Measurements from ENCODE around the gene ERO1B.

Gene ERO1B

DNA sequence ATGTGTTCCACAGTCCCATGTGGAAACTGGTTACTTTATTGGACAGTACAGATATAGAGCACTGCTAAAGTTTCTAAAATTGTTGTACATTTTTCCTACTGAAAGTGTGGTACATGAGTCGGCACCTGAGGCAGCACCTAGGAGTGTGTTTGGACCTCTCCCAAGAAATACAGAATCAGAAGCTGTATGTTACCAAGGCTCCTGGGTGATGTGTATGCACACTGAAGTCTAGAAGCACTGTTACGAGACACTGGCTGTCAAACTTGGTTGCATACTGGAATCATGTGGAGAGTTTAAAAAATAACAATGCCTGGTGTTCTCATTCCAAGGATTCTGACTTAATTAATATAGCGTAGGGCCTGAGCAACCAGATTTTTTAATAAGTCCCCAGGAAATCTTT lies 46.6 kb downstream of the ERO1B start:
- no peak for TF ChIP-seq EZH2 (IDR thresholded peaks at IDR 0.05; ENCODE audit: borderline replicate concordance, low read length)
- TF ChIP-seq, protein P1, sequence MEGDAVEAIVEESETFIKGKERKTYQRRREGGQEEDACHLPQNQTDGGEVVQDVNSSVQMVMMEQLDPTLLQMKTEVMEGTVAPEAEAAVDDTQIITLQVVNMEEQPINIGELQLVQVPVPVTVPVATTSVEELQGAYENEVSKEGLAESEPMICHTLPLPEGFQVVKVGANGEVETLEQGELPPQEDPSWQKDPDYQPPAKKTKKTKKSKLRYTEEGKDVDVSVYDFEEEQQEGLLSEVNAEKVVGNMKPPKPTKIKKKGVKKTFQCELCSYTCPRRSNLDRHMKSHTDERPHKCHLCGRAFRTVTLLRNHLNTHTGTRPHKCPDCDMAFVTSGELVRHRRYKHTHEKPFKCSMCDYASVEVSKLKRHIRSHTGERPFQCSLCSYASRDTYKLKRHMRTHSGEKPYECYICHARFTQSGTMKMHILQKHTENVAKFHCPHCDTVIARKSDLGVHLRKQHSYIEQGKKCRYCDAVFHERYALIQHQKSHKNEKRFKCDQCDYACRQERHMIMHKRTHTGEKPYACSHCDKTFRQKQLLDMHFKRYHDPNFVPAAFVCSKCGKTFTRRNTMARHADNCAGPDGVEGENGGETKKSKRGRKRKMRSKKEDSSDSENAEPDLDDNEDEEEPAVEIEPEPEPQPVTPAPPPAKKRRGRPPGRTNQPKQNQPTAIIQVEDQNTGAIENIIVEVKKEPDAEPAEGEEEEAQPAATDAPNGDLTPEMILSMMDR (IDR thresholded peaks at IDR 0.05; ENCODE audit: low read length) = no peak
- H3K9ac ChIP-seq (ENCODE audit: low read length) = no peak overlapping the region
- no peaks in the 10 kb centered on the region for H3K4me1 ChIP-seq (ENCODE audit: insufficient read depth, low read length, severe bottlenecking)

GRCh38 chr1:236228411-236228810 lies 53.3 kb downstream of the ERO1B start:
- no peak overlapping the region for H3K9ac ChIP-seq (ENCODE audit: low read length)
- H3K79me2 ChIP-seq (ENCODE audit: insufficient read depth, low read length) = no peaks in the 10 kb centered on the region
- no peak overlapping the region for H2AFZ ChIP-seq (ENCODE audit: low read length)
- peaks cover 5% of the 10 kb centered on the region; the same call in 1 of the 2 replicates for H3K36me3 ChIP-seq (ENCODE audit: insufficient read depth, low read length)
- no peak overlapping the region for H3K4me2 ChIP-seq (ENCODE audit: low read length)
- no peak overlapping the region for H3K4me3 ChIP-seq (ENCODE audit: low read depth, low read length, poor library complexity, severe bottlenecking)
- H4K20me1 ChIP-seq (ENCODE audit: insufficient read depth, low read length) = no peaks in the 10 kb centered on the region
- no peaks in the 10 kb centered on the region for H3K9me2 ChIP-seq (ENCODE audit: low read depth, low read length)
- no peaks in the 10 kb centered on the region for H3K27me3 ChIP-seq (ENCODE audit: insufficient read depth, low read length)
- no peaks in the 10 kb centered on the region for H3F3A ChIP-seq (ENCODE audit: insufficient read depth, low read length)
- H3K9me3 ChIP-seq (ENCODE audit: low read length) = no peaks in the 10 kb centered on the region
- no peak for TF ChIP-seq EZH2 (IDR thresholded peaks at IDR 0.05; ENCODE audit: borderline replicate concordance, low read length)
- TF ChIP-seq, protein P1 (IDR thresholded peaks at IDR 0.05; ENCODE audit: low read length) = no peak
- H3K27ac ChIP-seq (ENCODE audit: low read depth, low read length, poor library complexity, severe bottlenecking) = no peak overlapping the region
- H3K4me1 ChIP-seq (ENCODE audit: insufficient read depth, low read length, severe bottlenecking) = no peaks in the 10 kb centered on the region

More for the DNA sequence above, 46.6 kb downstream of the ERO1B start:
- H3K36me3 ChIP-seq (ENCODE audit: insufficient read depth, low read length) = no peaks in the 10 kb centered on the region
- H4K20me1 ChIP-seq (ENCODE audit: insufficient read depth, low read length) = no peaks in the 10 kb centered on the region
- H3K9me3 ChIP-seq (ENCODE audit: low read length) = no peaks in the 10 kb centered on the region
- H3K9me2 ChIP-seq (ENCODE audit: low read depth, low read length) = no peaks in the 10 kb centered on the region
- no peak overlapping the region for H3K4me2 ChIP-seq (ENCODE audit: low read length)
- no peaks in the 10 kb centered on the region for H3F3A ChIP-seq (ENCODE audit: insufficient read depth, low read length)
- H3K27me3 ChIP-seq (ENCODE audit: insufficient read depth, low read length) = no peaks in the 10 kb centered on the region
- no peak overlapping the region for H3K27ac ChIP-seq (ENCODE audit: low read depth, low read length, poor library complexity, severe bottlenecking)
- no peaks in the 10 kb centered on the region for H3K79me2 ChIP-seq (ENCODE audit: insufficient read depth, low read length)
- no peak overlapping the region for H2AFZ ChIP-seq (ENCODE audit: low read length)
- no peak overlapping the region for H3K4me3 ChIP-seq (ENCODE audit: low read depth, low read length, poor library complexity, severe bottlenecking)

DNA sequence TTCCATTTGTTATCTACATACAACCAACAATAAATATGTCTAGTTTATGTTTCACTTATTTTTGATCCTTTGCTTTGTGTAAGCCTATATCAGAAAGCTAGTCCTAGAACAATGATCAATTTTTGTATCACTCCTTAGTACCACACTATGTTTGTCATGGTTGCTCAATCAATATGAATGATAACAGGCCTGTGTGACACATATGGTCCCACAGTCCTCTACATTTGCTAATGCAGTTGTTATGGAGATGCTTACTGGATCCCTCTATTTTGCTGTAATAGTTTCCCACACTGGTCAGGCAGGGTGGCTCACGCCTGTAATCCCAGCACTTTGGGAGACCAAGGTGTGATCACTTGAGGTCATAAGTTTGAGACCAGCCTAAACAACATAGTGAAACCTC lies 59.1 kb downstream of the ERO1B start:
- Histone ChIP-seq H4K20me1 (ENCODE audit: insufficient read depth, low read length) (no peaks in the 10 kb centered on the region), H3K9me3 (ENCODE audit: low read length) (no peaks in the 10 kb centered on the region), H3K79me2 (ENCODE audit: insufficient read depth, low read length) (no peaks in the 10 kb centered on the region), H3K9ac (ENCODE audit: low read length) (no peak overlapping the region), H3K4me3 (ENCODE audit: low read depth, low read length, poor library complexity, severe bottlenecking) (no peak overlapping the region), H3F3A (ENCODE audit: insufficient read depth, low read length) (no peaks in the 10 kb centered on the region), H3K4me2 (ENCODE audit: low read length) (no peak overlapping the region), H3K27ac (ENCODE audit: low read depth, low read length, poor library complexity, severe bottlenecking) (no peak overlapping the region), H2AFZ (ENCODE audit: low read length) (no peak overlapping the region), H3K4me1 (ENCODE audit: insufficient read depth, low read length, severe bottlenecking) (no peaks in the 10 kb centered on the region), H3K27me3 (ENCODE audit: insufficient read depth, low read length) (no peaks in the 10 kb centered on the region), H3K36me3 (ENCODE audit: insufficient read depth, low read length) (peaks cover 5% of the 10 kb centered on the region; the same call in 1 of the 2 replicates), H3K9me2 (ENCODE audit: low read depth, low read length) (no peaks in the 10 kb centered on the region)
- TF ChIP-seq EZH2 (IDR thresholded peaks at IDR 0.05; ENCODE audit: borderline replicate concordance, low read length) = no peak
- TF ChIP-seq, protein P1 (IDR thresholded peaks at IDR 0.05; ENCODE audit: low read length) = no peak

Data from OCI-LY1 (cell line).